Body of pancreas (tissue), 4 donors: ENCODE data around the gene SGO2. TPM values are rescaled to one million over a fixed set of nuclear protein-coding genes. Genes with fewer than 3 reads are reported as not detected.

Source experiments
- ATAC-seq: fragments of 150-250 bp; one replicate; pipeline ENCODE4 v1.9.1; 2016
- DNase-seq, 4 donors: peaks; one replicate each; pipeline ENCODE4 v3.0.0-alpha.2; 2019
- H3K27ac ChIP-seq, 4 donors: fragments of 200-600 bp; sonication (generic); 1 replicate in 3 of 4; 2 replicates in 1 of 4; pipeline versions ENCODE4 v1.5.1 to v1.6.1; 2016 to 2019; ENCODE audit warnings: mild to moderate bottlenecking in 1 of 4, mixed read lengths in 1 of 4, moderate library complexity in 1 of 4
- H3K27me3 ChIP-seq, 2 donors: fragments of 200-600 bp; sonication (generic); one replicate each; pipeline ENCODE4 v1.6.0; 2016; ENCODE audit warnings: mild to moderate bottlenecking in 1 of 2
- H3K36me3 ChIP-seq, 2 donors: fragments of 200-600 bp; sonication (generic); replicated peaks in 1 of 2; 2 replicates each; pipeline ENCODE4 v1.5.1; 2016; ENCODE audit warnings: low read depth in 2 of 2; ENCODE audit not compliant: insufficient read depth in 1 of 2
- H3K4me1 ChIP-seq: fragments of 200-600 bp; sonication (generic); one replicate; pipeline ENCODE4 v1.6.0; 2016
- H3K4me3 ChIP-seq, 2 donors: fragments of 200-600 bp; sonication (generic); 1 replicate in 1 of 2; 2 replicates in 1 of 2; pipeline ENCODE4 v1.5.1; 2016 to 2019
- H3K9me3 ChIP-seq, 3 donors: fragments of 200-600 bp; sonication (generic); 1 replicate in 2 of 3; 2 replicates in 1 of 3; pipeline ENCODE4 v1.5.1; 2016
- CTCF ChIP-seq, 7 experiments: fragments of 450-650 bp in 4 of 7; fragments of 200-600 bp in 3 of 7; sonication (generic) in 3 of 7; IDR thresholded peaks; one replicate each; pipeline ENCODE4 v1.5.1; 2016 to 2019; ENCODE audit warnings: antibody characterized with exemption in 7 of 7
- POLR2A ChIP-seq, 3 donors: fragments of 450-650 bp; IDR thresholded peaks; one replicate each; pipeline ENCODE4 v1.6.1; 2016; ENCODE audit warnings: antibody characterized with exemption in 3 of 3, mild to moderate bottlenecking in 2 of 3
- WGBS, 2 donors: methylation state at CpG; one replicate each; pipeline ENCODE4 v1.1.5; 2017; 5-methylcytosine and 5-hydroxymethylcytosine counted together
- intact Hi-C: fragments of 100-400 bp; cut with DNase I; formaldehyde crosslinking; loops from one replicate; pipeline ENCODE4 v1.15.1; 2023
- total RNA-seq, 2 donors: library from RNA; depleted of rRNA; stranded (reverse); fragments of >200 nt; gene quantifications; one replicate each; pipeline ENCODE4 v1.1.0, GENCODE V29; 2016

The SGO2 gene
- total RNA-seq, 2 donors from 2014 or later = 1.6 to 2.3 TPM

GRCh38 chr2:200600549-200601225, 74.7 kb downstream of the SGO2 start:
- Histone ChIP-seq H3K27me3 (no peaks in the 10 kb centered on the region), H3K9me3 (no peaks in the 10 kb centered on the region), H3K4me3 (no peak overlapping the region), H3K36me3 (peaks cover 6 to 17% of the 10 kb centered on the region in 2 donors), H3K4me1 (peaks cover 18% of the 10 kb centered on the region), H3K27ac (no peak overlapping the region)
- TF ChIP-seq CTCF (IDR thresholded peaks at IDR 0.05) = no peak
- no peak for TF ChIP-seq POLR2A (IDR thresholded peaks at IDR 0.05)
- 72 to 74% methylated on average over 7 of the region's 7 CpGs for WGBS, 2 donors
- ATAC-seq (no peak), DNase-seq (no peak)
- intact Hi-C loops = no loop called here

- Histone ChIP-seq H3K27me3 (no peaks in the 10 kb centered on the region), H3K4me3 (no peak overlapping the region), H3K4me1 (no peaks in the 10 kb centered on the region), H3K36me3 (peaks cover 6 to 11% of the 10 kb centered on the region in 2 donors), H3K27ac (no peak overlapping the region), H3K9me3 (no peaks in the 10 kb centered on the region)
- WGBS, 2 donors = 90 to 93% methylated on average over 4 of the region's 4 CpGs
- no peak for DNase-seq
- TF ChIP-seq CTCF (IDR thresholded peaks at IDR 0.05) (no peak), POLR2A (IDR thresholded peaks at IDR 0.05) (no peak)
- no peak for ATAC-seq
- intact Hi-C loops = no loop called here
Measured at GRCh38 chr2:200602584-200602983, 76.6 kb downstream of the SGO2 start.

GRCh38 chr2:200603972-200604371, 78.0 kb downstream of the SGO2 start:
- 71 to 80% methylated on average over 3 of the region's 3 CpGs for WGBS, 2 donors
- intact Hi-C loops = no loop called here
- Histone ChIP-seq H3K4me1 (no peaks in the 10 kb centered on the region), H3K9me3 (no peaks in the 10 kb centered on the region), H3K4me3 (no peak overlapping the region), H3K36me3 (peaks cover 6 to 11% of the 10 kb centered on the region in 2 donors), H3K27me3 (no peaks in the 10 kb centered on the region), H3K27ac (no peak overlapping the region)
- peak; percentile 60 for ATAC-seq
- no peak for DNase-seq
- TF ChIP-seq POLR2A (IDR thresholded peaks at IDR 0.05) (no peak), CTCF (IDR thresholded peaks at IDR 0.05) (no peak)

DNA sequence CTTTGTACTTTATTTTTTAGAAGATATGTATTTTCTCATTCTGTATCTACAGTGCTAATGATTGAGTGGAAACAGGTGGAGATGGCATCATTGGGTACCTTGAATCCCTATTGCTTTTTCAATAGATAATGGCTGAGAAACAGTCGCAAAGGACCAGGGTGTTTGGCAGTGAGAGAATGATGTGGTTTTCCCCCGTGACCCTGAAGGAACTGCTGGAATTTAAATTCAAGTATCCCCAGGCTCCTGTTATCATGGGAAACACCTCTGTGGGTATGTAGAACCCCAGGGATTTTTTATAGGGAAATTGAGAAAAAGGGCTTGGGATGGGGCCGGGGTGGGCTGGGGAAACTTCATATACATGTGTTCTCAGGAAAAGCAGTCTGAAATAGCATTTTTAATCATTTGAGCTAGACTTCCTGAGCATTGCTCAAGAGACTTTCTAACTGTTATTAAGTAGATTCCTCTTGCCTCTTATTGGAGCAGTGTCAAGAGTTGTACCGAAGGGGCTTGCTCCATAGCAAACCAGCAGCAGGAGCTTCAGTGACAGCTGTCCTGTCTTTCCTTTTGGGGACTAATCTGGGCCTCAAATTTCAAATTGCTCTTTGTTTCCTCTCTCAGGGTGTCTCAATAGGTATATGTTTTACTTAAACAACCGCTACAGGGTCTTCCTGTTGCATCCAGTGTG, 78.7 kb downstream of the SGO2 start:
- H3K27ac ChIP-seq = no peak overlapping the region
- no peak overlapping the region for H3K4me3 ChIP-seq
- H3K36me3 ChIP-seq = peaks cover 6 to 8% of the 10 kb centered on the region in 2 donors
- H3K9me3 ChIP-seq = no peaks in the 10 kb centered on the region
- H3K27me3 ChIP-seq = no peaks in the 10 kb centered on the region
- 67 to 88% methylated on average over 5 of the region's 5 CpGs for WGBS, 2 donors
- ATAC-seq (no peak), DNase-seq (no peak)
- intact Hi-C loops = no loop called here
- TF ChIP-seq POLR2A (IDR thresholded peaks at IDR 0.05) = no peak
- no peak for TF ChIP-seq CTCF (IDR thresholded peaks at IDR 0.05)
- no peaks in the 10 kb centered on the region for H3K4me1 ChIP-seq
